22Rv1 (cell line): ENCODE measurements around the gene CCR5.
A peak's percentile ranks its signal among the peaks of the same experiment; 100 is the strongest.
"Not testable (repeated sequence)": the region's sequence is repeated elsewhere in the genome, so short reads cannot be mapped to it uniquely, and the experiment has no call there.

ENCODE experiments used
- H3K27ac ChIP-seq: fragments of 450-650 bp; 2 replicates; pipeline ENCODE4 v1.5.1; 2017
- CTCF ChIP-seq: fragments of 450-650 bp; IDR thresholded peaks from 2 replicates; pipeline ENCODE4 v1.5.1; 2017; ENCODE audit warnings: mild to moderate bottlenecking
- ZFX ChIP-seq: fragments of 450-650 bp; IDR thresholded peaks from 2 replicates; pipeline ENCODE4 v1.6.1; 2017; ENCODE audit warnings: antibody characterized with exemption, borderline replicate concordance

Gene CCR5

GRCh38 chr3:46389306-46389705 is 18.6 kb downstream of the CCR5 start:
- TF ChIP-seq ZFX (no peak), CTCF (no peak)
- no peak overlapping the region for H3K27ac ChIP-seq

GRCh38 chr3:46391526-46391925 is 20.8 kb downstream of the CCR5 start:
- H3K27ac ChIP-seq = not testable (repeated sequence)

GRCh38 chr3:46393011-46393410 is 22.3 kb downstream of the CCR5 start:
- no peak overlapping the region for H3K27ac ChIP-seq

GRCh38 chr3:46393554-46394434 is 23.0 kb downstream of the CCR5 start:
- no peak overlapping the region for H3K27ac ChIP-seq

More at GRCh38 chr3:46393011-46393410, 22.3 kb downstream of the CCR5 start:
- no peak for TF ChIP-seq ZFX
- TF ChIP-seq CTCF = no peak

GRCh38 chr3:46395210-46395661 is 24.5 kb downstream of the CCR5 start:
- no peak overlapping the region for H3K27ac ChIP-seq
- TF ChIP-seq CTCF (0 out of 2 replicates have a peak, but pooled peaks have one; percentile 2), ZFX (no peak)

More at GRCh38 chr3:46393554-46394434, 23.0 kb downstream of the CCR5 start:
- TF ChIP-seq CTCF (no peak), ZFX (no peak)

GRCh38 chr3:46395766-46396530 is 25.2 kb downstream of the CCR5 start:
- TF ChIP-seq ZFX = no peak
- TF ChIP-seq CTCF = no peak
- H3K27ac ChIP-seq = no peak overlapping the region

GRCh38 chr3:46397111-46397510 is 26.4 kb downstream of the CCR5 start:
- no peak overlapping the region for H3K27ac ChIP-seq
- TF ChIP-seq CTCF = no peak
- TF ChIP-seq ZFX = no peak
